ENCODE results near the gene MFAP4. TPM values are rescaled to one million over a fixed set of nuclear protein-coding genes. Genes with fewer than 3 reads are reported as not detected.

MFAP4 gene
- polyA plus RNA-seq, 1 donor, result 248 TPM

DNA sequence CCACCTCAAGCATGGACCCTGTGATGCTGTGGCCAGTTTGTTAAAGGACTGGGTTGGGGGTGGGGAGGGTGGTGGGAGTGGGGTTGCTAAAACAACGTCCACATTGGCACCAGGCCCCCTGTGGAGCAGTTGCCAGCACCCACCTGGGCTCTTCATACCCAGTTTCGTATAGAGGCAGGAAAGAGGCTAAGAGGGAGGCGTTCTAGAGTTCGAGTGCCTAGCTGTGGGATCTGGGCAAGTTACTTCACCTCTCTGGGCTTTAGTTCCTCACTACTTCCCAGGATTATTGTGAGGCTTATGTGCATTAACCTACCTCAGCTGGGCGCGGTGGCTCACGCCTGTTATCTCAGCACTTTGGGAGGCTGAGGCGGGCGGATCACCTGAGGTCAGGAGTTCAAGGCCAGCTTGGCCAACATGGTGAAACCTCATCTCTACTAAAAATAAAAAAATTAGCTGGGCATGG is 1.4 kb downstream of the MFAP4 start:
- DNase-seq (ENCODE audit: low read depth), result no peak

DNA sequence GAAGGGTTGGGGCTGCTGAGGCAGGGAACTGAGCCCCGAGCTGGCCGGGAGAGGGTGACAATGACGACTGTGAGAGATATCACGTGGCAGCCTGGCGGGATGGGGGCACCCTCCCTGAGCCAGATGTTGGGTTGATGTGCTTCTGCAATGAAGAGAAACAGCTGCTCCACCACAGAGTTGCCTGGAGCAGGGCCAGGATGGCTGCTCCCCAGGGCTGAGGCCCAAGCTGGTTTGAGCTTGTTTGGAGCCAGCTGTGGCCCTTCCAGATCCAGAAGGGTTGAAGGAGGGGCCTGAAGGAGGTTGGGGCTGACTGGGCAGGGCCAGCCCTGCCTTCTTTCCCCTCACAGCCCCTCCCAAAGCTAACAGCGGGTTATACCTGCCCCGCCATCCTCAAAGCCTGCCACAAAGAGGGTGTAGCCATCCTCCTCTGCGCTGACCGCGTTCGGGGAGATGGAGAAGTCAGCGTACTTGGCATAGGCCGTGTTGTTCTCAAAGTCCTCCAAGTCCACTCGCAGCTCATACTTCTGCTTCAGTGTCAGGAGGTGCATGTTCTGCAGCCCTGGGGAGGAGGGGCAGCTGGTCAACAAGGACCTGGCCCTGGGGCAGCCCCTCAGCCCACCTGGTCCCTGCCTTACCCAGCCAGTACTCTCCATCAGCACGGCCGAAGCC is 2.1 kb downstream of the MFAP4 start:
- DNase-seq (ENCODE audit: low read depth), result peak; percentile 54

DNA sequence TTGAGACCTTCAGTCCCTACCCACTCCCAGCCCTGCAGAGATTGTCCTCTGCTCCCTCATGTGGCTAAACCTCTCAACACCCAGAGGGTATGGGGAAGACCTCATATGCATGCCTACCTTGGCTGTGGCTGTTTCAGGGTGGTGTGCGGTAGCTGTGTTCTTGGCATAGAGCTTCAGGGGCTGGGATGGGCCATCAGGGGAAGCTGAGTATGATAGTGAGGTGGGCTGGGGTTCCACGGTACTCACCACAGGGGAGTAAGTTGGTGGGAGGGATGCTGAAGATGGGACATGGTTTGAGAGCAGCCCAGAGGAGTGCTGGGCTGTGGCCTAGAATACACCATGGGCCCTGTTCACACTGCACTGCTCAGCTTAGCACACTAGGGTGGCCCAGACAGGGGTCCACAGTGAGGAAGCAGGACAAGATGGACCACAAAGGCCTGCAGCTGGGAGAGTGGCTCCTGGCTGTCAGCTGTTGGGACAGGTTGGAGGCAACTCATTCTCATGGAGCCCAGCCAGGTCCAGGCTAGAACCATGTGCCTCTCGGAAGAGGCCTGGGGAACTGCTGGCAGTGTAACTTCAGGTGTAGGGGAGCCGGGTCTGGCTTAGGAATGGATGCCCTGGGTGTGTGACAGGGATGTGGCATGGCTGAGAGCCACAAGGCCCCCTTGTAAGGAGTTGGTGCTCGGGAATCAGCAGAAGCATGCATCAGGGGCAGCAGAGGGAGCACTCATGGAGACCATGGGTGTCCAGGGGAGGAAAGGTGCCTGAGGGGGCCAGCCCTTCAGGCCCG is 3.1 kb downstream of the MFAP4 start:
- DNase-seq (ENCODE audit: low read depth), result no peak

DNA sequence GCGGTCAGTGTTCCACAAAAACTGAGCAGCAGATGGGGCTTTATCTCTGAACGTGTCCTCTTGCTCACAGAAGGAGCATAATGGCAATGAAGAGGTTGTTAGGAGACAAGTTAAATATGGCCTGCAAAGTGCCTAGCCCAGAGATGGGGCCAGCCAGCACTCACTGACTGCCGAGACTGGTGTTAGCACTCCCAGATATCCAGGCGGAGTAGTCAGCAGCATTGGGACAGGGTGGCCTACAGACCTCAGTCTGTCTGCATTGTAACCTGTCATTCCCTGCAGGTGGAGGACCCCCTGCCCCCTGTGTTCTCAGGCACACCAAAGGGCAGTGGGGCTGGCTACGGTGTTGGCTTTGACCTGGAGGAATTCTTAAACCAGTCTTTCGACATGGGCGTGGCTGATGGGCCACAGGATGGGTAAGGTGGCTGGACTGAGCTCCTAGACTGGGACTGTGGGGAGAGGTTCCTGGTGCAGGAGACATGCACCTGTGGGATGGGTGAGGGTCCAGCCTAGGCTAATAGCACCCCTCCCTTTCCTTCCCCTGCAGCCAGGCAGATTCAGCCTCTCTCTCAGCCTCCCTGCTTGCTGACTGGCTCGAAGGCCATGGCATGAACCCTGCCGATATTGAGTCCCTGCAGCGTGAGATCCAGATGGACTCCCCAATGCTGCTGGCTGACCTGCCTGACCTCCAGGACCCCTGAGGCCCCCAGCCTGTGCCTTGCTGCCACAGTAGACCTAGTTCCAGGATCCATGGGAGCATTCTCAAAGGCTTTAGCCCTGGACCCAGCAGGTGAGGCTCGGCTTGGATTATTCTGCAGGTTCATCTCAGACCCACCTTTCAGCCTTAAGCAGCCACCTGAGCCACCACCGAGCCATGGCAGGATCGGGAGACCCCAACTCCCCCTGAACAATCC is 4.2 kb downstream of the MFAP4 start:
- DNase-seq (ENCODE audit: low read depth), result no peak

DNA sequence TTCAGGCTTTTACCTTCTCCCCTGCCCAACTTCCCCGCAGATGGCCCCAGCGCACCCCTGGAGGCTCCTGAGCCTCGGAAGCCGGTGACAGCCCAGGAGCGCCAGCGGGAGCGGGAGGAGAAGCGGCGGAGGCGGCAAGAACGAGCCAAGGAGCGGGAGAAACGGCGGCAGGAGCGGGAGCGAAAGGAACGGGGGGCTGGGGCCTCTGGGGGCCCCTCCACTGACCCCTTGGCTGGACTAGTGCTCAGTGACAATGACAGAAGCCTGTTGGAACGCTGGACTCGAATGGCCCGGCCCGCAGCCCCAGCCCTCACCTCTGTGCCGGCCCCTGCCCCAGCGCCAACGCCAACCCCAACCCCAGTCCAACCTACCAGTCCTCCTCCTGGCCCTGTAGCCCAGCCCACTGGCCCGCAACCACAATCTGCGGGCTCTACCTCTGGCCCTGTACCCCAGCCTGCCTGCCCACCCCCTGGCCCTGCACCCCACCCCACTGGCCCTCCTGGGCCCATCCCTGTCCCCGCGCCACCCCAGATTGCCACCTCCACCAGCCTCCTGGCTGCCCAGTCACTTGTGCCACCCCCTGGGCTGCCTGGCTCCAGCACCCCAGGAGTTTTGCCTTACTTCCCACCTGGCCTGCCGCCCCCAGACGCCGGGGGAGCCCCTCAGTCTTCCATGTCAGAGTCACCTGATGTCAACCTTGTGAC is 5.1 kb downstream of the MFAP4 start:
- DNase-seq (ENCODE audit: low read depth), result no peak

DNA sequence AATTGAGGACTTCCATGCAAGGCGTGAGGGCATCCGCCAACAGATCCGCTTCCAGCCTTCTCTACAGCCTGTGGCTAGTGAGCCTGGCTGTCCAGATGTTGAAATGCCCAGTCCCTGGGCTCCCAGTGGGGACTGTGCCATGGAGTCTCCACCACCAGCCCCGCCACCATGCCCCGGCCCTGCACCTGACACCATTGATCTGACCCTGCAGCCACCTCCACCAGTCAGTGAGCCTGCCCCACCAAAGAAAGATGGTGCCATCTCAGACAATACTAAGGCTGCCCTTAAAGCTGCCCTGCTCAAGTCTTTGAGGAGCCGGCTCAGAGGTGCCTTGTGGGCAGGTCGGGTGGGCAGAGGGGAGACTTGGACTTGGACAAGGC is 5.6 kb downstream of the MFAP4 start:
- no peak for DNase-seq (ENCODE audit: low read depth)

DNA sequence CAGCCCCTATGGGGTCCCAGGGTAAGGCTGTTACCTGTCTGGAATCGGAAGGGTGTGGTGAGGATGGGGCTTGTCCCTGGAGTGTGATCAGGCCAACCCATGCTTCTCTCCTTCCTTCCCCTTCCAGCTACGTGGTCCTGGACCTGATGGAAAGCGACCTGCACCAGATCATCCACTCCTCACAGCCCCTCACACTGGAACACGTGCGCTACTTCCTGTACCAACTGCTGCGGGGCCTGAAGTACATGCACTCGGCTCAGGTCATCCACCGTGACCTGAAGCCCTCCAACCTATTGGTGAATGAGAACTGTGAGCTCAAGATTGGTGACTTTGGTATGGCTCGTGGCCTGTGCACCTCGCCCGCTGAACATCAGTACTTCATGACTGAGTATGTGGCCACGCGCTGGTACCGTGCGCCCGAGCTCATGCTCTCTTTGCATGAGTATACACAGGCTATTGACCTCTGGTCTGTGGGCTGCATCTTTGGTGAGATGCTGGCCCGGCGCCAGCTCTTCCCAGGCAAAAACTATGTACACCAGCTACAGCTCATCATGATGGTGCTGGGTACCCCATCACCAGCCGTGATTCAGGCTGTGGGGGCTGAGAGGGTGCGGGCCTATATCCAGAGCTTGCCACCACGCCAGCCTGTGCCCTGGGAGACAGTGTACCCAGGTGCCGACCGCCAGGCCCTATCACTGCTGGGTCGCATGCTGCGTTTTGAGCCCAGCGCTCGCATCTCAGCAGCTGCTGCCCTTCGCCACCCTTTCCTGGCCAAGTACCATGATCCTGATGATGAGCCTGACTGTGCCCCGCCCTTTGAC is 6.3 kb downstream of the MFAP4 start:
- no peak for DNase-seq (ENCODE audit: low read depth)

DNA sequence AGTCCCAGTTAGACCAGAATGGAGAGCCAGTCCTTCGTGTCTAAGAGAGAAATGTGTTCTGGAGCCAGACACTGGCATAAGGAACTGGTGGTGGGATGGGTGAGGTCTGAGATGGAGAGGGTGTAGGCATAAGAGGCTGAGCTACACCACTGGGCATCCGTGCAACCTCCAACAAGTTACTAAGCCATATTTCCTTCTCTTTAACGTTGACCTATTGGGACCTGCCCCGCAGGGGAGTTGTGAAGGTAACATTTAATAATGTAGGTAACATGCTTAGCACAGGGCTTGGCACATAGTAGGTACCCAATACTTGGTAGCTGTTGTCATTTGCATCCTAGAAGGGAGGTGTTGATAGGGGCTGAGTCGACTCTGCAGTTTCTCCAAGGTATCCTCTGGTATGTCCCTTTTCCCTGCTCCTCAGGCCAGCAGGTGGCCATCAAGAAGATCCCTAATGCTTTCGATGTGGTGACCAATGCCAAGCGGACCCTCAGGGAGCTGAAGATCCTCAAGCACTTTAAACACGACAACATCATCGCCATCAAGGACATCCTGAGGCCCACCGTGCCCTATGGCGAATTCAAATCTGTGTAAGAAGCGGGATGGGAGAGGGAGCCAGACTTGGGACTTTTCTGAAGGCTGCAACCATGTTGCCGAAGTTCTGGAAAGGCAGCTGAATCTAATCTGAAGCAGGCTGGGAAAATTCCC is 7.5 kb downstream of the MFAP4 start:
- no peak for DNase-seq (ENCODE audit: low read depth)

DNA sequence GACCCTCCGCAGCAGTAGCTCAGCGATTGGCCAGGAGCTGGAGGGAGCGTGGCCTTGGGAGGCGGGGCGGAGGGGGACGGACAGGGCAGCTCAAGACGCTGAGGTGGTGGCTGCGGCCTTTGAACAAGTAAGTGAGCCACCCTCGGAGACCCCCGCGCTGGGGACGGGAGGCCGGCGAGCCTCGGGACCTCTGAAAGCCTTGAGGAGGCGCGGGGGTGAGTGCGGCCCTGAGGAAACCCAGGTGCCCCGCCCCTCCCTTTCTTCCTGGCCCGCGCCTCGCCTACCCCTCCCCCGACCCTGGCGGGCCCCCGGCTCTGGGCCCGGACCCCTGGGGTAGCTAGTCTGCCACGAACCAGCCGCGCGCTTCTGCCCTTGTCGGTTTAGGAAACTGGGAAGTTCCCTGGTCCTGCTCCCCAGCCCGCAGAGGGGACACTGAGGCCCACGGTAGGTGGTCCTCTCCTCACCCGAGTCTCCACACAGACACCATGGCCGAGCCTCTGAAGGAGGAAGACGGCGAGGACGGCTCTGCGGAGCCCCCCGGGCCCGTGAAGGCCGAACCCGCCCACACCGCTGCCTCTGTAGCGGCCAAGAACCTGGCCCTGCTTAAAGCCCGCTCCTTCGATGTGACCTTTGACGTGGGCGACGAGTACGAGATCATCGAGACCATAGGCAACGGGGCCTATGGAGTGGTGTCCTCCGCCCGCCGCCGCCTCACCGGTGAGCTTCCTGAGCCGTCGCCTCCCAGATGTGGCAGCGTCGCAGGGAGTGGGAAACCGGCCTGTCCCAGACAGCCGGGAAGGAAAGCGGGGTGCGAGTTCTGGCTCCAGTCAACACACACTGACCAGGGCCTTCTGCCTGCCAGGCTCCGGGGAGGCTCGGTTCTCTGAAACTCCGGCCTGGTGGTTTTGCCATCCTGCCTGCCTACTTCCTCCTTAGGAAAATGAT is 8.3 kb downstream of the MFAP4 start, which contains the start of gene MAPK7:
MAPK7 (plus strand) TSS at position 83 of the 945 bp plus-strand sequence; CDS start at position 486, 403 bp downstream.
- DNase-seq (ENCODE audit: low read depth), result no peak

DNA sequence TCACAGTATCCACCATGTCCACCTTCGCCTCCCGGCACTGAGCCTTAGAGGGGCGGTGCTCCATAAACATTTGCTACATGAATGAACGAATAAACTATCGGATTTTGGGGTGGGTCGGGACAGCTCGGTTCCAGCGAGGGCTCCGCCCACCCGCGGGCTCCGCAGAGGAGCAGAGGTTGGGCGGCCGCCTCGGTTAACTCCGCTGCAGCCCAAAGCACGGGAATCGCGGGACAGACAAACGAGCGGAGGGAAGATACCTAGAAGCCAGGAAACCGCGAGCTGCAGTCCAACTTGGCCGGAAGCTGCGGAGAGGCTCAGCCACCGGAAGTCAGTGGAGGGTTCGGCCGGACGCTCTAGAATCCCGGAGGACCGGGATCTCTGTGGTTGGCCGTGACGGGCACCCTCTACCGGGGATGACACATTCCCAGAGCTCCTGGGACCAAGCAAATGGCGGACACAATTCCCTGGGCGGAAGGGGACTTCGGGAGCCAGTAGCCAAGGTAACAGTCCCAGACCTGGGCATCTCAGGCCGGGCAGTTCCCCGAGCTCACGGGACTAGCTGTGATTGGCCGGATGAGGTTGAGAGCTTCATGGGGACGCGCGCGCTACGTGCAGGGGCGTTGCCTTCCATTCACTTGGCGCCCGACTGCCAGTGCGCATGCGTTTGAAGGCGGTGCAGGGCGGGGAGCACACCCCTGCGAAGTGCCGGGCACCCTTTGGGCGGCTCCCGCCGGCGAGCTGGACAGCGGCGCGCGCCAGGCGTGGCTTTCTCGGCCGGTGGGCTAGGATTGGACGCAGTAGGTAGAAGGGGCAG is 9.2 kb downstream of the MFAP4 start:
- peak; percentile 95 for DNase-seq (ENCODE audit: low read depth)

DNA sequence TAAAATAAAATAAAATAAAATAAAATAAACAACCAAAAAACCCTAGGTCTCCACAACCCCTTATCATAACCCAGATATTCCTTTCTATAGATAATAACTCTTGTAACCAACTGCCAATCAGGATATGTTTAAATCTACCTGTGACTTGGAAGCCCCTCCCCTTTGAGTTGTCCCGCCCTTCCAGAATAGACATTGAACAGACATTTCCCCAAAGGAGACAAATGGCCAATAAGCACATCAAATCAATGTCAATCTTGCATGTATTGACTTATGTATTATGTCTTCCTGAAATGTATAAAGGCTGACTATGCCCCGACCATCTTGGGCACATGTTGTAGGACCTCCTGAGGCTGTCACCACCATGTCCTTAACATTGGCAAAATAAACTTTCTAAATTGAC is 10.2 kb downstream of the MFAP4 start:
- no peak for DNase-seq (ENCODE audit: low read depth)

DNA sequence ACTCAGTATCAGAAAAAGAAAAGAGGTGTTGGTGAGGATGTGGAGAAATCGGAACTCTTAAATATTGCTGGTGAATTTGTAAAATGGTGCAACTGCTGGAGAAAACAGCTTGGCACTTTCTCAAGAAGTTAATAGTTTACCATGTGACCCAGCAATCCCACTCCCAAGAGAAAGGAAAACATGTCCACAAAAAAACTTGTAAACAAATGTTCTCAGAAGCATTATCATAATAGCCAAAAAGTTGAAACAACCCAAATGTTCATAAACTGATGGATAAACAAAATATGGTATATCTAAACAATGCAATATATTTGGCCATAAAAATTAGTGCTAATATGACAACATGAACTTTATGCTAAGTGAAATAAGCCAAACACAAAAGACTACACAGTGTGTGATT is 11.3 kb downstream of the MFAP4 start:
- DNase-seq (ENCODE audit: low read depth), result no peak

DNA sequence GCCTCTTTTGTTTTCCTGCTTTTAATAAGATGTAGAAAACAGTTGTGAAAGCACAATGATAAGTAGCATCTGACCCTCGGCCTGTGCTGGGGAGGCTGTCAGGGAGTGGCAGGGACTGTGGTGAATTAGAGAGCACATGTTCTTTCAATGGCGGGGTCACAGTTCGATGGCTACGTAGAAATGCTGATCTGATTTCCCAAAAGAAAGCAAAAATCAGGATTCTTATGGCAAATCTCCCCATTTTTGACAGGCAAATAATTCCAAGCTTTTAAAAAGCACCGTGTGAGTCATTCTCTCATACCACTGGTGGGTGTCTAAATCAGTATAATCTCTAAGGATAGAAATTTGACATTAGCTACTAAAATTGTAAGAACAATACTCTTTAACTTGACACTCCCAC is 12.9 kb downstream of the MFAP4 start:
- no peak for DNase-seq (ENCODE audit: low read depth)

DNA sequence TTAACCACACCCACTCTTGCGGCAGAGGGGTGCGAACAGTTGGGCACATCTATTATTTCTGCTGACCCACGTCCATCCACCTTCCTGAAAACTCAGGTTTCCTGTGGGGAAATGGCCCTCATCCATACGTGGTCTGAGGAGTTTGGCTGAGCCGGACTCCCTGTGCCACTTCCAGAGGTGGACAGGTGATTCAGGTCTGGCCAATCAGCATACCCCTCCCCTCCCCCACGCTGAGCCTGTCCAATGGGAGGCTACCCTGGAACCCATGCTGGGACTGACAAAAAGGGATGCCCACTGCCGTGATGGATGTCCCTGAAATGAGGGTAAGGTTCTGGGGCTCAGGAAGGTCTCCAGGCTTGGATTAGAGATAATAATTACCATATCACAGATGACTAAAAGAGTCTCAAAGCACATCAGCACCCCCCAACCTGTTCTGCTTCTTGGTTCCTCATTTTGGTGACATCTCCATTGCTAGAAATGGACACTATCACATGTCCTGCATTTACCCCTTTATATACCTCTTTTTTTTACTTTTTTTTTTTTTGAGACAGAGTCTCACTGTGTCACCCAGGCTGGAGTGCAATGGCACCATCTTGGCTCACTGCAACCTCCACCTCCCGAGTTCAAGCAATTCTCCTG is 14.0 kb downstream of the MFAP4 start:
- no peak for DNase-seq (ENCODE audit: low read depth)

DNA sequence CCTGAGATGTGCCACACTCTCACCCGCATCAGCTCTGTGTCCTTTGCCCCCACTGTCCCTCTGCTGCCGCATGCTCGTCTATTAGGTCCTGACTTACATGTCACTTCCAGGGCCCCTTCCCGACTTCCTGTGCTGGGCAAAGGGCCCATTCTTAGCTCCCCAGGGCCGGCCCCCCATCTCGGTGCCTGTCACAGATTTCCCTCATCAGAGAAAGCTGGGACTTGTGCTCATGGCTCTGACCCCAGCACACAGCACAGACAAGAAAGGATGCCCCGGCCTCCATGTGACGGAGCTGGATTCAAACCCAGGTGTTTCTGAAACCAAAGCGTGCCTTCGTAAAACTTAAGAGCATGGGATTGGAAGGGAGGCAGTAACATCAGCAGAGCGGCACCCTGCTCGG is 14.6 kb downstream of the MFAP4 start:
- no peak for DNase-seq (ENCODE audit: low read depth)

DNA sequence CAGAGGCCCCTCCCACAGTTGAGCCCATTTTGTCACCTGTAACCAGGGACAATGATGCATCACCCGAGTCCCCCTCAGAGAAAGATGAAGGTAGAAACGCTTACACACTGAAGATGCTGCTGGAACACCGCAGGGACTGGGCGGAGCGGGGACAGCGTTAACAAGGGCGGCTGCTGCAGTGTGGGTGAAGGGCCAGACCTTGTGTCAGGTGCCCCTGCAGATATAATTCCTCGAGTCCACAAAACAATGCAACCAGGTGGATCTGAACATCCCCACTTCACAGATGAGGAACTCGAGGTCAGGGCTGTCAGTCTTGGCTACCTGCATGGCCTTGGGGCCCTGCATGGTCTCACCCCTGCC is 15.0 kb downstream of the MFAP4 start:
- no peak for DNase-seq (ENCODE audit: low read depth)

DNA sequence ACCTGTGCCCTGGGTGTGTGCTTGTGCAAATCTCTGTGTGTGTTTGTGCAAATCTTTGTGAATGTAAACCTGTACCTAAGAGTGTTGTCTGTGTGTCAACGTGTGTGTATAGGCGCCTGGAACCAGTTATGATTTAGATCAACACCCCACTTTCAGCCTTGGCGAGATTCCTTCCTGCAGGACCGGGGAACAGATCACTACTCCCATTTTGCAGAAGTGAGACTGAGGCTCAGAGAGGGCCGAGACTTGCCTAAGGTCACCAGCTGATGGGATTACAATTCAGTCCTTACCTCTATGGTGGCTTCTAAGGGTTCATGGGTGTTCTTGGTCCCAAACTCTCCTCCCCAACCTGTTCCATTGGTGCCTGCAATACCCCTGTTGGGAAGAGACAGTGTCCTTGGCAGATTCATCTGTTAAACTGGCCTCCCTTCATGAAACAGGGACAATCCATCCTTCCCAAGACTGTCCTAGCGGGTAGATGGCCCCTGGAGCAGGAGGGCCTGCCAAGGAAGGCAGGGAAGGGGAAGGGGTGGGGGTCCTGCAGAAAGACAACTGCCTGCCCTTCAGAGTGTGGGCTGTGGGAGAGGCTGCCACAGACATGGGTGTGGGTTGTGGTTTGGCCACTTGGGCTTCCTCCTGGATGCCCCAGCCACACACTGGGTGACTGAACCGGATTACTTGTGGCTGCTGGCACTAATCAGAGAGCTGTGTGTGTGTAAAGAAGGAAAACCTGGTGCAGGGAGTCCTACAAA is 15.6 kb downstream of the MFAP4 start:
- no peak for DNase-seq (ENCODE audit: low read depth)
